ENCODE measurements around the gene NEDD4L. TPM values are rescaled to one million over a fixed set of nuclear protein-coding genes. Genes with fewer than 3 reads are reported as not detected.

NEDD4L gene
- total and polyA plus RNA-seq, 8 donors = 45.0 to 113 (median 66.4) TPM

DNA sequence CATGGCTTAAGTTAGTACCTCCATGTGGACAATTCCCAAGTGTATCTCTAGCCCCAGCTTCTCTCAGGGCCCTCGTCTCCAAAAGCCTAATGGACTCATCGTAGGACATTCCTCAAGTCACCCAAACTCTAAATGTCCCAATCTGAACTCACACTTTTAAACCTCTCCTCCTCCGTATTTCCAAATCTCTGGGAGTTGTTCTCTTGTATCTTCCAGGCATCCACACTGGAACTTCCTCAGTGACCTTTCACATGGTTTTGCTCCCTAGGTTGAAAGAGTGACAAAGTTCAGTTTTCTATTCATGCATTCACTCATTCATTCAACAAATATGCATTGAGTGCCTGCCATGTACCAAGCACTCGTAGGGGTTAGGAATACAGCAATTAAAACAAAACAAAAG is 364.6 kb downstream of the NEDD4L start:
- no peak for FAIRE-seq
- no peak for TF ChIP-seq CTCF (IDR thresholded peaks at IDR 0.05)
- intact Hi-C loops (cut with DNase I) = no loop called here
- no peaks in the 10 kb centered on the region for H3K27me3 ChIP-seq
- no peaks in the 10 kb centered on the region for H3K36me3 ChIP-seq
- H3K4me3 ChIP-seq = no peak overlapping the region
- ATAC-seq = no peak
- H3K27ac ChIP-seq = peak overlapping the region in 1 of 4 donors; percentile 47
- H3K9me3 ChIP-seq = no peaks in the 10 kb centered on the region
- peaks cover 0 to 9% (median 6%) of the 10 kb centered on the region in 3 donors for H3K4me1 ChIP-seq
- WGBS, 2 donors = 92 to 99% methylated on average over 4 of the region's 4 CpGs
- DNase-seq = no peak

DNA sequence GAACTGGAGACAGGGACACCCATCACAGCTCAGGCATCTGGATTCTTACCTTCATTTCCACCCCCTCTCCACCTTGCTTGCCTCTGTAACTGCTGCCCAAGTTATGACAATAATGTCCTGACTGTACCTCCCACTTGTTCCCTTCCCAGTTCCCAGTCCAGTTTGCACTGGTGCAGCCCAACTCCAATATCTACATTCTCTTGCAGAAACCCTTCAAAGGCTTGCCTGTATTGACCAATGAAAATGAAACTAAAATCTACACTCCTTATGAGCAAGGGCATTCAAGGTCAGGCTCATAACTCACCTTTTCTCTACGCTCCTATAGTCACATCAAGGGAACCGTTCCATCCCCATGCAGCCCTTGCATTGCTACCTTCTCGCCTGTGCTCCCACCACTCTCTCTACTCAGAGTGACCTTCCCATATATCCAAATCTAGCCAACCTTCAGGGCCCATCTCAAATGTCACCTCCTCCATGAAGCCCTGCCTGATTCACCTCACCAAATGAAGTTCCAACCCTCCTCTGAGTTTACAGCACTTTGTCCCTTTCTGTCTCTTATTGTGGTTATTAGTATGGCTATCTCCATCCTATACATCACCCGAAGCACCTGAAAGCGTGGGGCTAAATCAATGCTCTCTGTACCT is 365.9 kb downstream of the NEDD4L start:
- 90 to 95% methylated on average over 5 of the region's 5 CpGs for WGBS, 2 donors
- Histone ChIP-seq H3K27me3 (no peaks in the 10 kb centered on the region), H3K36me3 (no peaks in the 10 kb centered on the region), H3K4me1 (peaks cover 0 to 9% (median 6%) of the 10 kb centered on the region in 3 donors), H3K27ac (no peak overlapping the region), H3K4me3 (no peak overlapping the region), H3K9me3 (no peaks in the 10 kb centered on the region)
- FAIRE-seq (no peak), DNase-seq (no peak), ATAC-seq (no peak)
- intact Hi-C loops (cut with DNase I) = loop anchor here in 1 of 3 donors (10.0 kb wide), 1 partner anchor 85 kb away; no protein-coding TSS in a partner anchor
- TF ChIP-seq CTCF (IDR thresholded peaks at IDR 0.05) = no peak

DNA sequence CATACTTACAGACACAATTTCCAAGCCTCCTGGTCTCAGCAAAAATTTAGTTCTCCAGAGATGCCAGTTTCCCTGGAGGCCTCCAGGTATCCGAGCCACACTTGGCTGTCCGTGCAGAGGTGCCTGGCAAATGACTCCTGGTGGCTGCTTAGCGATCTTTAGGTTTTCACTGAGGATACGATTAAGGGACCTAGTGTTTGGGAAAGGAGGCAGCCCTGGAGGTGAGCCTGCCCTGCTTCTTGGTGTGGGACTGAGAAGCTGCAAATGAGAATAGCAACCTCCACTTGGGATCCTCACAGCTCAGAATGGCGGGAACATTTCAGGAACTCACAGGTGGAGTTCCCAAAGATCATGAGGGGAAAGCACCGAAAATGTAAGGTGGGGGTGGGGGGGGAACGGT is 367.3 kb downstream of the NEDD4L start:
- no peaks in the 10 kb centered on the region for H3K9me3 ChIP-seq
- H3K4me3 ChIP-seq = no peak overlapping the region
- no peak for TF ChIP-seq CTCF (IDR thresholded peaks at IDR 0.05)
- intact Hi-C loops (cut with DNase I) = loop anchor here in 1 of 3 donors (10.0 kb wide), 1 partner anchor 83 kb away; no protein-coding TSS in a partner anchor
- no peak overlapping the region for H3K27ac ChIP-seq
- 69 to 81% methylated on average over 7 of the region's 7 CpGs for WGBS, 2 donors
- no peak for FAIRE-seq
- DNase-seq = no peak
- peaks cover 0 to 9% (median 9%) of the 10 kb centered on the region in 3 donors for H3K4me1 ChIP-seq
- no peaks in the 10 kb centered on the region for H3K36me3 ChIP-seq
- ATAC-seq = no peak
- no peaks in the 10 kb centered on the region for H3K27me3 ChIP-seq

GRCh38 chr18:58412844-58413666 is 369.0 kb downstream of the NEDD4L start:
- WGBS, 2 donors = 60 to 66% methylated on average over 5 of the region's 5 CpGs
- H3K4me3 ChIP-seq = no peak overlapping the region
- peak overlapping the region in 3 of 4 donors; percentile 6 to 71 (median 55) for H3K27ac ChIP-seq
- H3K36me3 ChIP-seq = no peaks in the 10 kb centered on the region
- TF ChIP-seq CTCF (IDR thresholded peaks at IDR 0.05) = no peak
- peak in 1 of 4 donors; percentile 16 for ATAC-seq
- peaks cover 0 to 6% (median 0%) of the 10 kb centered on the region in 3 donors for H3K4me1 ChIP-seq
- DNase-seq = no peak
- intact Hi-C loops (cut with DNase I) = loop anchor here in 1 of 3 donors (10.0 kb wide), 1 partner anchor 82 kb away; no protein-coding TSS in a partner anchor
- FAIRE-seq = no peak
- H3K27me3 ChIP-seq = no peaks in the 10 kb centered on the region
- H3K9me3 ChIP-seq = no peaks in the 10 kb centered on the region

Data from pancreas (tissue), 10 donors.